Gastroesophageal sphincter (tissue), 4 donors: ENCODE data around the gene ABHD14A. TPM values are rescaled to one million over a fixed set of nuclear protein-coding genes. Genes with fewer than 3 reads are reported as not detected.
"Not testable (repeated sequence)": the region's sequence is repeated elsewhere in the genome, so short reads cannot be mapped to it uniquely, and the experiment has no call there.

Experiments
- ATAC-seq: fragments of 150-250 bp; one replicate; pipeline ENCODE4 v1.9.1; 2016; ENCODE audit warnings: mild to moderate bottlenecking, moderate library complexity
- H3K27ac ChIP-seq, 4 donors: fragments of 200-600 bp; sonication (generic) in 3 of 4; 1 replicate in 3 of 4; 2 replicates in 1 of 4; pipeline ENCODE4 v1.5.1; 2016 to 2019
- H3K27me3 ChIP-seq: fragments of 200-600 bp; sonication (generic); one replicate; pipeline ENCODE4 v1.5.1; 2019
- H3K36me3 ChIP-seq, 2 donors: fragments of 200-600 bp; sonication (generic); one replicate each; pipeline ENCODE4 v1.5.1; 2019; ENCODE audit warnings: control low read depth in 1 of 2
- H3K4me1 ChIP-seq, 3 donors: fragments of 200-600 bp; sonication (generic); 1 replicate in 2 of 3; 2 replicates in 1 of 3; pipeline ENCODE4 v1.5.1; 2016 to 2019; ENCODE audit warnings: control low read depth in 2 of 3
- H3K4me3 ChIP-seq, 2 donors: fragments of 200-600 bp; sonication (generic); one replicate each; pipeline ENCODE4 v1.5.1; 2019; ENCODE audit warnings: mild to moderate bottlenecking in 1 of 2, moderate library complexity in 1 of 2
- H3K9me3 ChIP-seq, 3 donors: fragments of 200-600 bp; sonication (generic); one replicate each; pipeline ENCODE4 v1.5.1; 2017 to 2019; ENCODE audit warnings: control low read depth in 2 of 3
- EP300 ChIP-seq: sonication (generic); formaldehyde crosslinking; IDR thresholded peaks from one replicate; pipeline ENCODE4 v1.6.1; 2017; ENCODE audit warnings: antibody characterized with exemption, mild to moderate bottlenecking
- POLR2A ChIP-seq, 2 donors: fragments of 450-650 bp; IDR thresholded peaks; one replicate each; pipeline ENCODE4 v1.6.1; 2017; ENCODE audit warnings: antibody characterized with exemption in 2 of 2, mild to moderate bottlenecking in 2 of 2, moderate library complexity in 1 of 2
- POLR2AphosphoS5 ChIP-seq: sonication (generic); formaldehyde crosslinking; IDR thresholded peaks from one replicate; pipeline ENCODE4 v1.6.1; 2017; ENCODE audit warnings: antibody characterized with exemption
- WGBS, 2 donors: methylation state at CpG; one replicate each; pipeline ENCODE4 v1.1.5; 2018; ENCODE audit warnings: low coverage in 1 of 2; 5-methylcytosine and 5-hydroxymethylcytosine counted together
- total RNA-seq, 4 donors: library from RNA; depleted of rRNA; stranded (reverse); fragments of >200 nt; gene quantifications; one replicate each; pipeline ENCODE4 v1.1.0, GENCODE V29; 2016
- TF ChIP-seq, protein P1 (sequence below), 4 experiments: fragments of 200-600 bp in 2 of 4; fragments of 450-650 bp in 2 of 4; sonication (generic) in 1 of 4; IDR thresholded peaks; one replicate each; pipeline ENCODE4 v1.5.1; 2017 to 2019; ENCODE audit warnings: antibody characterized with exemption in 4 of 4, mild to moderate bottlenecking in 2 of 4, moderate library complexity in 2 of 4

Gene ABHD14A
- total RNA-seq, 4 donors from 2014 or later, result 12.6 to 20.2 (median 13.8) TPM

DNA sequence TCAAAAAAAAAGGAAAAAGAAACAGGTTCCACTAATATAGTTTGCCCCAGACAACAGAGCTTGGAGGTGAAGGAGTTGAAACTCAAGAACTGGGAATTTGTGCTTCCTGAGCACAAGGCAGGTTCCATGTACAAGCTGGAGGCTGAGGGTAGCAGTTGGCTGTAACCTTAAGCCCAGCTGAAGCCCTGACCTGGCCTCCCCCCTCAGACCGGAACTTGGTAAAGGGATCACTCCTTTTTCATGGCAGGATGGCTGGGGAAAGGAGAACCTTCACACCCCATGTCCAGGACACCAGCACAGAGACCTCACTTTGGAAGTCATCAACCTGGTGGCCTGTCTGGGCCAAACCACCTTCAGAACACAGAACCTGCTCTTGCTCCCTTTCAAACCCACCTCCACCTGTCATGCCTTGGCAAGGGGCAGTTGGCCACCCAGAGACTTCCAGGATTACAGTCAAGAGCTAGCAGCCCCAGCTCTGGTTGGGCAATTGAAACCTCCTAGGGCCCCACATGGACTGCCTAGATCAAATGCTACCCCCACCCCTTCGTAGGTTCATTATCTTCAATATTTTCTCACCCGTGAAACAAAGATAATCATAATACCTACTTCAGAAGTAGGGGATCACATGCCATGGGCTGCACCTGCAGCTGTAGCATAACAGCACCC is 17.3 kb downstream of the ABHD14A start:
- Histone ChIP-seq H3K9me3 (no peaks in the 10 kb centered on the region), H3K27me3 (no peaks in the 10 kb centered on the region), H3K36me3 (peaks cover 0 to 41% of the 10 kb centered on the region in 2 donors), H3K4me1 (peaks cover 0 to 58% (median 15%) of the 10 kb centered on the region in 3 donors), H3K27ac (no peak overlapping the region), H3K4me3 (no peak overlapping the region)
- TF ChIP-seq EP300 (no peak), POLR2AphosphoS5 (no peak), POLR2A (IDR thresholded peaks at IDR 0.05) (no peak)
- TF ChIP-seq, protein P1, sequence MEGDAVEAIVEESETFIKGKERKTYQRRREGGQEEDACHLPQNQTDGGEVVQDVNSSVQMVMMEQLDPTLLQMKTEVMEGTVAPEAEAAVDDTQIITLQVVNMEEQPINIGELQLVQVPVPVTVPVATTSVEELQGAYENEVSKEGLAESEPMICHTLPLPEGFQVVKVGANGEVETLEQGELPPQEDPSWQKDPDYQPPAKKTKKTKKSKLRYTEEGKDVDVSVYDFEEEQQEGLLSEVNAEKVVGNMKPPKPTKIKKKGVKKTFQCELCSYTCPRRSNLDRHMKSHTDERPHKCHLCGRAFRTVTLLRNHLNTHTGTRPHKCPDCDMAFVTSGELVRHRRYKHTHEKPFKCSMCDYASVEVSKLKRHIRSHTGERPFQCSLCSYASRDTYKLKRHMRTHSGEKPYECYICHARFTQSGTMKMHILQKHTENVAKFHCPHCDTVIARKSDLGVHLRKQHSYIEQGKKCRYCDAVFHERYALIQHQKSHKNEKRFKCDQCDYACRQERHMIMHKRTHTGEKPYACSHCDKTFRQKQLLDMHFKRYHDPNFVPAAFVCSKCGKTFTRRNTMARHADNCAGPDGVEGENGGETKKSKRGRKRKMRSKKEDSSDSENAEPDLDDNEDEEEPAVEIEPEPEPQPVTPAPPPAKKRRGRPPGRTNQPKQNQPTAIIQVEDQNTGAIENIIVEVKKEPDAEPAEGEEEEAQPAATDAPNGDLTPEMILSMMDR (IDR thresholded peaks at IDR 0.05), result no peak
- WGBS, 2 donors, result 69% methylated on average over 2 of the region's 3 CpGs; no CpG with 5 or more reads in 1 of the 2 donors
- no peak for ATAC-seq

- not testable (repeated sequence) for ATAC-seq, H3K4me3 ChIP-seq, H3K27ac ChIP-seq, H3K9me3 ChIP-seq
- Histone ChIP-seq H3K27me3 (peaks cover 10% of the 10 kb centered on the region), H3K4me1 (peaks cover 0 to 58% (median 15%) of the 10 kb centered on the region in 3 donors), H3K36me3 (peaks cover 0 to 41% of the 10 kb centered on the region in 2 donors)
- WGBS, 2 donors, result 70% methylated on average over 2 of the region's 13 CpGs; no CpG with 5 or more reads in 1 of the 2 donors
These were observed 18.8 kb downstream of the ABHD14A start for GRCh38 chr3:51993657-51994056.

- Histone ChIP-seq H3K9me3 (no peaks in the 10 kb centered on the region), H3K4me3 (peak overlapping the region in 1 of 2 donors; percentile 83), H3K36me3 (peaks cover 0 to 41% of the 10 kb centered on the region in 2 donors), H3K4me1 (peaks cover 0 to 51% (median 13%) of the 10 kb centered on the region in 3 donors), H3K27me3 (peaks cover 17% of the 10 kb centered on the region), H3K27ac (peak overlapping the region in 2 of 4 donors; percentile 89 to 92)
- 67% methylated on average over 1 of the region's 2 CpGs; no CpG with 5 or more reads in 1 of the 2 donors for WGBS, 2 donors
- ATAC-seq, result no peak
- TF ChIP-seq POLR2AphosphoS5, result no peak
- TF ChIP-seq, protein P1 (IDR thresholded peaks at IDR 0.05), result no peak
- no peak for TF ChIP-seq POLR2A (IDR thresholded peaks at IDR 0.05)
- TF ChIP-seq EP300, result no peak
These were observed 19.7 kb downstream of the ABHD14A start for GRCh38 chr3:51994530-51994929.

DNA sequence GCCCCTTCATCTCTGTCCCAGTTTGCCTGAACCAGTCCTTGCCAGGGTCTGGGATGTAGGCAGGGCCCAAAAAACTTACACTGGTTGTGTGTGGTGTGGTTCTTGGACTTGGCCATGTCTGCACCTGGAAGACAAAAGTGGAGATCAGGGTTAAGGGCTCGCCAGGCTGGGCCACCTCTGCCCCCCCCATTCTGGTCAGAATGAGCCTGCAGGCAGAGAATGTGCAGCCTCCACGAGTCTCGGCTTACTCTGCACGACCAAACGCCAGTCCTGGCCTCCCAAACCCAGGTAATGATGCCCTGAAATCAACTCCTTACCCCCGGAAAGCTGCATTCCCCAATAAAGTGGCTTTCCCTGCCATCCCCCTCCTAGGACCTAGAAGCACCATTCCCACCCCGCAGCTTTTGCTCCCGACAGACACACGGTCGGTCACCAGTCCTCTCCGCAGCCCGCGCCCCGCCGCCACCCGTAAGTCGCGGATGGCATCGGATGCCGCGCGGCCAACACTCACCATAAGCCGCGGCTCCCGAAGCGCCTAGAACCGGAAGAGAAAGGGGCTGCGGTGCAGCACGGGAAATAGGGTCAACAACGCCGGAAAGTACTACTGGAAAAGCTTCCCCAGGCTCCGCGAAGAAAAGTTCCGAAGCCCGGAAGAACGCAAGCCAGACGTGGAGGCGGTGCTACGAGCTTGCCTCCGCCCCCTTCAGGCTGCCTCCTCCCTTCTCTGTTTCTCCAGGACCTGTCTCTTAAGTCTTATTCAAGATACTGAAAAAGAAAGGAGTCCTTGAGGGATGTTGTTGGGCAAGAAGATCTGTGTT is 20.7 kb downstream of the ABHD14A start, which contains the start of gene RPL29:
TSS of gene RPL29 (minus strand) at position 550 of the 818 bp plus-strand sequence. CDS start at position 116, 434 bp downstream.
- TF ChIP-seq POLR2AphosphoS5 (peak; percentile 86), EP300 (no peak), POLR2A (IDR thresholded peaks at IDR 0.05) (peak; percentile 39 to 44)
- TF ChIP-seq, protein P1 (IDR thresholded peaks at IDR 0.05), result peak in 1 of 4 experiments; percentile 69
- peak; percentile 98 for ATAC-seq

DNA sequence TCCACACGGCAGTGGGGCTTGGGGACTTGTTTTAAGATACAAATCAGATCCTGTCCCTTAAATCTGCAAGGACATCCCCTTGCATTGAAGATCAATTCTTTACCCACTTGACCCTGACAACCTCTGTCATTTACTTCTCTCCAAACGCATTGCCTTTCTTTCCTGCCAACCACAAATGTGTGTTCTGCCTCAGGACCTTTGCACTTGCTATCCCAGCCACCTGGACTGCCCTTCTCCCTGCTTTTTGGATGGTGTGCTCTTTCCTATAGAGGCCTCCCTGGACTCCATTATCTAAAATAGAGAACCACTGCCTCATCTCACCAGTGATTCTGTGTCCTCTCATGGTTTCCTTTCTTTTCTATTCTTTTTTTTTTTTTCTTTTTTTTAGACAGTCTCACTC is 22.3 kb downstream of the ABHD14A start:
- no peak for ATAC-seq
- Histone ChIP-seq H3K9me3 (no peaks in the 10 kb centered on the region), H3K4me3 (no peak overlapping the region), H3K27me3 (peaks cover 32% of the 10 kb centered on the region), H3K27ac (no peak overlapping the region), H3K4me1 (peaks cover 0 to 43% (median 12%) of the 10 kb centered on the region in 3 donors), H3K36me3 (peaks cover 0 to 29% of the 10 kb centered on the region in 2 donors)
- TF ChIP-seq, protein P1 (IDR thresholded peaks at IDR 0.05), result no peak
- TF ChIP-seq POLR2AphosphoS5 (no peak), EP300 (no peak), POLR2A (IDR thresholded peaks at IDR 0.05) (no peak)
- 22 to 47% methylated on average over 1 to 2 of the region's 2 CpGs for WGBS, 2 donors

More for the DNA sequence above, 20.7 kb downstream of the ABHD14A start, which contains the start of gene RPL29:
- peaks cover 0 to 41% of the 10 kb centered on the region in 2 donors for H3K36me3 ChIP-seq
- peaks cover 0 to 40% (median 12%) of the 10 kb centered on the region in 3 donors for H3K4me1 ChIP-seq
- 0% methylated on average over 9 to 19 of the region's 40 CpGs for WGBS, 2 donors
- peaks cover 28% of the 10 kb centered on the region for H3K27me3 ChIP-seq
- H3K9me3 ChIP-seq, result no peaks in the 10 kb centered on the region
- H3K4me3 ChIP-seq, result peak within 1 kb of the TSS; percentile 56 to 83
- H3K27ac ChIP-seq, result peak within 1 kb of the TSS; percentile 52 to 92 (median 90)
